OCI-LY7 (cell line): ENCODE results near the gene POLR3H.
A peak's percentile ranks its signal among the peaks of the same experiment; 100 is the strongest.

Experiments
- EZH2phosphoT487 ChIP-seq: fragments of 200-600 bp; sonication (generic); IDR thresholded peaks from 2 replicates; pipeline ENCODE4 v1.6.1; 2018; ENCODE audit warnings: low read depth, borderline replicate concordance, mild to moderate bottlenecking, mixed run types, antibody characterized with exemption, low read length, moderate library complexity, mixed read lengths
- TF ChIP-seq, protein P1 (sequence below): fragments of 200-600 bp; sonication (generic); conservative IDR thresholded peaks from 2 replicates; pipeline ENCODE4 v1.5.1; 2014; ENCODE audit warnings: mild to moderate bottlenecking, antibody characterized with exemption, low read length, moderate library complexity, mixed read lengths

DNA sequence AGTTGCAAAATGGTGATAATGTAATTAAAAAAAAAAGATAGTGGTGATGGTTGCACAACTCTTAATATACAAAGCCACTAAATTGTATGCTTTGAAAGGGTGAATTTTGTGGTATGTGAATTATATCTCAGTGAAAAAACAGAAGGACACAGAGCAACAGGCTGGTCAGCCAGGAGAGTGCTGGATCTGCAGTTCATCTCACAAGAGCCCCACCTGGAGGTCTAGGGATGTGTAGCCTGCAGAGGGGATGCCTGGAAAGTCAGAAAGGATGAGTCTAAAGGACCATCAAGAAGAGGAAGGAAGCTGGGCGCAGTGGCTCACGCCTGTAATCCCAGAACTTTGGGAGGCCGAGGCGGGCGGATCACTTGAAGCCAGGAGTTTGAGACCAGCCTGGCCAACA, 9.0 kb downstream of the POLR3H start:
- TF ChIP-seq, protein P1, sequence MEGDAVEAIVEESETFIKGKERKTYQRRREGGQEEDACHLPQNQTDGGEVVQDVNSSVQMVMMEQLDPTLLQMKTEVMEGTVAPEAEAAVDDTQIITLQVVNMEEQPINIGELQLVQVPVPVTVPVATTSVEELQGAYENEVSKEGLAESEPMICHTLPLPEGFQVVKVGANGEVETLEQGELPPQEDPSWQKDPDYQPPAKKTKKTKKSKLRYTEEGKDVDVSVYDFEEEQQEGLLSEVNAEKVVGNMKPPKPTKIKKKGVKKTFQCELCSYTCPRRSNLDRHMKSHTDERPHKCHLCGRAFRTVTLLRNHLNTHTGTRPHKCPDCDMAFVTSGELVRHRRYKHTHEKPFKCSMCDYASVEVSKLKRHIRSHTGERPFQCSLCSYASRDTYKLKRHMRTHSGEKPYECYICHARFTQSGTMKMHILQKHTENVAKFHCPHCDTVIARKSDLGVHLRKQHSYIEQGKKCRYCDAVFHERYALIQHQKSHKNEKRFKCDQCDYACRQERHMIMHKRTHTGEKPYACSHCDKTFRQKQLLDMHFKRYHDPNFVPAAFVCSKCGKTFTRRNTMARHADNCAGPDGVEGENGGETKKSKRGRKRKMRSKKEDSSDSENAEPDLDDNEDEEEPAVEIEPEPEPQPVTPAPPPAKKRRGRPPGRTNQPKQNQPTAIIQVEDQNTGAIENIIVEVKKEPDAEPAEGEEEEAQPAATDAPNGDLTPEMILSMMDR = peak; percentile 50
- TF ChIP-seq EZH2phosphoT487 = no peak
